ENCODE data around the gene CLDN22. TPM values are rescaled to one million over a fixed set of nuclear protein-coding genes. Genes with fewer than 3 reads are reported as not detected.

Gene CLDN22
- total RNA-seq, 2 donors from 2014 or later = not detected

GRCh38 chr4:183321079-183321478 is 1.0 kb upstream of the CLDN22 start:
- no peak overlapping the region for H3K9ac ChIP-seq (ENCODE audit: low read depth in 2 of 2, low read length in 2 of 2)
- intact Hi-C loops (cut with DNase I) = no loop called here
- no peaks in the 10 kb centered on the region for H3K36me3 ChIP-seq
- H3K27me3 ChIP-seq = no peaks in the 10 kb centered on the region
- H3K9me3 ChIP-seq = no peaks in the 10 kb centered on the region
- no peak for TF ChIP-seq CTCF (IDR thresholded peaks at IDR 0.05)
- no peak for DNase-seq
- H3K4me3 ChIP-seq = no peak overlapping the region
- H3K27ac ChIP-seq = no peak overlapping the region
- H3K4me1 ChIP-seq = no peaks in the 10 kb centered on the region

- Histone ChIP-seq H3K4me1 (no peaks in the 10 kb centered on the region), H3K27ac (no peak overlapping the region), H3K9me3 (no peaks in the 10 kb centered on the region), H3K9ac (ENCODE audit: low read depth in 2 of 2, low read length in 2 of 2) (no peak overlapping the region), H3K4me3 (no peak overlapping the region), H3K27me3 (no peaks in the 10 kb centered on the region), H3K36me3 (no peaks in the 10 kb centered on the region)
- DNase-seq = no peak
- intact Hi-C loops (cut with DNase I) = no loop called here
- no peak for TF ChIP-seq CTCF (IDR thresholded peaks at IDR 0.05)
Measured at GRCh38 chr4:183318656-183319055, 1.4 kb downstream of the CLDN22 start.

- DNase-seq = no peak
- H3K36me3 ChIP-seq = no peaks in the 10 kb centered on the region
- no peak overlapping the region for H3K4me3 ChIP-seq
- no peak overlapping the region for H3K9ac ChIP-seq (ENCODE audit: low read depth in 2 of 2, low read length in 2 of 2)
- no peaks in the 10 kb centered on the region for H3K27me3 ChIP-seq
- H3K27ac ChIP-seq = no peak overlapping the region
- H3K9me3 ChIP-seq = no peaks in the 10 kb centered on the region
- intact Hi-C loops (cut with DNase I) = no loop called here
- no peak for TF ChIP-seq CTCF (IDR thresholded peaks at IDR 0.05)
- no peaks in the 10 kb centered on the region for H3K4me1 ChIP-seq
Measured at GRCh38 chr4:183314806-183315205, 5.3 kb downstream of the CLDN22 start.

DNA sequence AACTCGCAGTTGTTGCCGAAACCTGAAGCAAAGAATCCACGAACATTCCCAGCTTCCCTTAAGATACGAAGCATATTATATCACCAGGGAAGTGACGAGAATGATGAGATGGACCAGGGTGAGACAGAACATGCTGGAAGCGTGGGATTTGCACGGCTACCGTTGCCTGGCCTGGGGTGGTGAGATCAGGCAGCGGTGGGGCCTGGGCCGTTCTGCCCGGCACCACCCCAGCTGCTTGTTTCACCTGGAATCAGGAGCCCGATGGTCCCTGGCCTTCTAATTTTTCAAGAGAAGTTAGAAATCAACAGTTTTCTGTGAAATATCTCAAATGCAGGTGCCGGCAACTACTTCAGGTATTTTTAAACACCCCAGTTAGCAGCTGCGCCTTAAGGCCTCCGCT is 5.7 kb downstream of the CLDN22 start:
- no peak overlapping the region for H3K4me3 ChIP-seq
- intact Hi-C loops (cut with DNase I) = no loop called here
- no peaks in the 10 kb centered on the region for H3K36me3 ChIP-seq
- no peak for DNase-seq
- no peaks in the 10 kb centered on the region for H3K27me3 ChIP-seq
- TF ChIP-seq CTCF (IDR thresholded peaks at IDR 0.05) = no peak
- no peaks in the 10 kb centered on the region for H3K9me3 ChIP-seq
- no peaks in the 10 kb centered on the region for H3K4me1 ChIP-seq
- no peak overlapping the region for H3K27ac ChIP-seq
- no peak overlapping the region for H3K9ac ChIP-seq (ENCODE audit: low read depth in 2 of 2, low read length in 2 of 2)

DNA sequence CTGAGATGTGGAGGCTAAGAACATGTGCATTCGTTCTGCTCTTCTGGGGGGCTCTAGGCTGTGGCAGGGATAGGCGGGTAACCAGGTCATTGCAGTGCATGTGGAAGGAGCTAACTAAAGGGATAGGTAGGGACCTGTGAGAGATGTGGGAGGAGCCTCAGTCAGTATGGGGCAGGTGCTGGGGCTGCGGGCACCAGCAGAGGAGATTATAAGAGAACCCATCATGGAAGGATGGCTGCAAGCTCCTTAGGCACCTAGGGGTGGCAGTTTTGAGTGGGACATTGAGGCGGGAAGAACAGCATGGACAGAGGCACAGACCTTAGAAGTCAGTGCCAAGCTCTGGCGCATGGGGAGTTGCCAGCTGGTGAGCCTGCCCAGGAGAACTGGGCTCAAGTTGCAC is 7.2 kb downstream of the CLDN22 start:
- H3K9me3 ChIP-seq = no peaks in the 10 kb centered on the region
- no peak for TF ChIP-seq CTCF (IDR thresholded peaks at IDR 0.05)
- H3K27me3 ChIP-seq = no peaks in the 10 kb centered on the region
- H3K36me3 ChIP-seq = no peaks in the 10 kb centered on the region
- H3K4me1 ChIP-seq = no peaks in the 10 kb centered on the region
- no peak overlapping the region for H3K27ac ChIP-seq
- H3K4me3 ChIP-seq = no peak overlapping the region
- H3K9ac ChIP-seq (ENCODE audit: low read depth in 2 of 2, low read length in 2 of 2) = no peak overlapping the region
- no peak for DNase-seq
- intact Hi-C loops (cut with DNase I) = no loop called here

DNA sequence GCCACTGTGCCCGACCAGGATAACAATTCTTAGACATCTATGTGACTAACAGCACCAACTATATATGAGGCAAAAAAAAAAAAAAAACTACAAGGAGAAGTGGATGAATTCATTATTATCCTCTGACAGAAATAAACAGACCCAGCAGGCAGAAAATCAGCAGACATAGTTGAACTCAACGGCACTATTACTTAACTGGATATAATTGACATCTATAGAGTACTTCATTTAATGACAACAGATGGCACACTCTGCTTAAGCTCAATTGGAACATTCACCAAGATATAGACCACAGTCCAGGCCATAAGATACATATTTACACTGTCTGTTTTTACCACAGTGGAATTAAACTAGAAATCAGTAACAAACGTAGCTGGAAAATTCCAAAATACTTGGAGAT is 13.3 kb downstream of the CLDN22 start:
- Histone ChIP-seq H3K9me3 (no peaks in the 10 kb centered on the region), H3K27me3 (no peaks in the 10 kb centered on the region), H3K27ac (no peak overlapping the region), H3K4me1 (no peaks in the 10 kb centered on the region), H3K4me3 (no peak overlapping the region), H3K9ac (ENCODE audit: low read depth in 2 of 2, low read length in 2 of 2) (no peak overlapping the region), H3K36me3 (no peaks in the 10 kb centered on the region)
- TF ChIP-seq CTCF (IDR thresholded peaks at IDR 0.05) = no peak
- DNase-seq = no peak
- intact Hi-C loops (cut with DNase I) = no loop called here

Measured in colonic mucosa (tissue), 4 donors.